GM19240 (cell line): ENCODE measurements around the gene GAPVD1.
"Not testable (repeated sequence)": the region's sequence is repeated elsewhere in the genome, so short reads cannot be mapped to it uniquely, and the experiment has no call there.

Experiments used
- DNase-seq: peaks from one replicate; pipeline ENCODE4 v3.0.0; 2011; ENCODE audit warnings: low spot score; ENCODE audit not compliant: insufficient read length

The GAPVD1 gene

DNA sequence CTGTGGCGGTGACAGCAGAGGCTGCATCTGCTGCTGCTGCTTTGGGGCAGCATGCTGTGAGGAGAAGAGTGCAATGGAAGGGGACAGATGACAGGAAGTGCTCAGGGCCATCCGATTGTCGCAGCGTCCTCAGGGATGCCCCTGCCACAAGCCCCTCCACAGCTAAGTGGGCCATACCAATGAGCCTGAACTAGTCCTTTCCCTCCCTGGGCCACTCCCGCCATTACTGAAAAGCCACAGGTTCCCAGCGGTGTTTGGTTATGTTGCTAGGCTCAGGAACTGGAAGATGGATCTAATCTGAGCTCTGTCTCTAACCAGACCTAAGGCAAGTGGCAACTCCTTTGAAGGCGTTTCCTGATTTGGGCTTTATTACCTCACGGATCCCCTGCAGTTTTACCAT lies 109.2 kb downstream of the GAPVD1 start:
- no peak for DNase-seq

DNA sequence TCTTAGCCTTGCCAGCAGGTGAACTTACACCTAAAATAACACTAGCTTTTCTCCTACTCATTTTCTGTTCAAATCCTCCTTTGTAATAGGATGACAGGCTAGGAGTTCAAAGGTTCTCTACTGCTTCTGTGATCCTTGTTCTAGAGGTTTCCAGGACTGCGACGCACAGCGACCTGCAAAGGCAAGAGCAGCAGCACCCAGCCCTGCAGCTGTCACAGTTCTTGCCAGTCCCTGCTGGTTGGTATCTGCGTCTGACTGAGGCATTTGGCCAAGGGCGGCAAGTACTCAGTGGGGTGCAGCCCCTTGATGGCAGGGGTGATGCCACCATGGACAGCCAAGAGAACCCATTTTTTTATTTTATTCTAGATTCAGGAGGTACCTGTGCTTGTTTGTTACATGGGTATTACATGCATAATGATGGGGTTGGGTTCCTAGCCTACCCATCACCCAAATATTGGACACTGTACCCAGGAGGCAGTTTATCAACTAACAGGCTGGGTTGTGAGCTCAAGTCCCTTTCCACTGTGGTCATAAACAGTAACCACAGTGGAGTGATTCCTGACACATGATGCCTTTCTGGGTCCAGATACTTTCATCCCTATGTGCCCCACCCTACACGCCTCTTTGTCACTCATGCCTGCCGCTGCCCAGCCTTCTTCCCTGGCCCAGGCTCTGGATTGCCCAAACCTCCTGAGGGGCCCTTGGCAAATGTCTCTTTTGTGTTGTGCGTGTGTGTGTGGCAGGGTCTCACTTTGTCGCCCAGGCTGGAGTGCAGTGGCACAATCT lies 111.0 kb downstream of the GAPVD1 start:
- no peak for DNase-seq

DNA sequence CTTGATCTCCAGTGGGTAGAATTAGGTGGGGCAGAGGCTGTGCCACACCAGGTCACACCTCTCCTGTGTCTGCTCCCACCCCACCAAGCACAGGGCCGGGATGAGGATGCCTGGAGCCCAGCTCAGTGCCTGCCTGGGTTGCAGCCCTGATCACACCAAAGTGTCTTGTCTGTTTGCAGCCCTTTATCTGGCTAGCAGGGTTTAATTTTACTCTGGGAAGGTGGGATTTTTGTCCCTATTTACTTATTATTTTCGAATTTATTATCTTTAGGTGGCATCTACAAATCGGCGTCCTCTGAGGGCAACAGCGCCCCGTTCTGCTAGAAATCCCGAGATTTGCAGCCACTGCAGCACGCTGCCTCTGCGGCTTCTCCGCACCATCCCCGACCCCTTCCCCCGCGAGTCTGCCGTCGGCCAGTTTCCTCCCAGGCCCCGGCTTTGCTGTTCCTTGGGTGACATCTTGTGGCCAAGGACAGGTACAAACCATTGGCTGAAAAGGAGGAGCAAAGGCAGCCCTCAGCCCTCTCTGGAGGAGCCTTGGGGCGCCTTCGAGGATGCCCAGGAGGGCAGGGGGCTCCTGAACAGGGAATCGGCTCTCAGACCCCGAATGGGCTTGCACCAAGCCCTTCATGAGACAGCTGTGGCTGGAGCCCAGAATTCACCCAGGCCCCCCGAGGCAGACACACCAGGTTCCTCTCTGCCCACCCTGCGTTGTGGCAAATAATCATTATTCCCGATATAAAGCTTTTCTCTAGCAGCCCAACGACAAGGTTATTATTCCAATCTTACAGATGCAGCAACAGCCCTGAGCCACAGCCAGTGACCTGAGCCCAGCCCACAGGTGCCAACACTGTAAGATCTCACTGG lies 113.0 kb downstream of the GAPVD1 start:
- peak; percentile 64 for DNase-seq

DNA sequence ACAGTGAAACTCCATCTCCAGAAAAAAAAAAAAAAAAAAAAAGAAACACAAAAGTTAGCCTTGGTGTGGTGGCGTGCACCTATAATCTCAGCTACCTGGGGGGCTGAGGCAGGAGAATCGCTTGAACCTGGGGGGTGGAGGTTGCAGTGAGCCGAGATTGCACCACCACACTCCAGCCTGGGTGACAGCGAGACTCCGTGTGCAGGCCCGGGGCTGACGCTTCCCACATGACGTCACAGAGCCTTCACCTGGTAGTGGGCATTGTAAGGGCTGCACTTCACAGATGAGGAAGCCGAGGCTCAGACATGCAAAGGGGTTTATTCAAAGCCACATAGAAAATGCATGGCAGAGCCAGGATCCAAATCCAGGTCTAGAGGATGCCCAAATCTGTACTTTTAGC lies 114.2 kb downstream of the GAPVD1 start:
- no peak for DNase-seq

DNA sequence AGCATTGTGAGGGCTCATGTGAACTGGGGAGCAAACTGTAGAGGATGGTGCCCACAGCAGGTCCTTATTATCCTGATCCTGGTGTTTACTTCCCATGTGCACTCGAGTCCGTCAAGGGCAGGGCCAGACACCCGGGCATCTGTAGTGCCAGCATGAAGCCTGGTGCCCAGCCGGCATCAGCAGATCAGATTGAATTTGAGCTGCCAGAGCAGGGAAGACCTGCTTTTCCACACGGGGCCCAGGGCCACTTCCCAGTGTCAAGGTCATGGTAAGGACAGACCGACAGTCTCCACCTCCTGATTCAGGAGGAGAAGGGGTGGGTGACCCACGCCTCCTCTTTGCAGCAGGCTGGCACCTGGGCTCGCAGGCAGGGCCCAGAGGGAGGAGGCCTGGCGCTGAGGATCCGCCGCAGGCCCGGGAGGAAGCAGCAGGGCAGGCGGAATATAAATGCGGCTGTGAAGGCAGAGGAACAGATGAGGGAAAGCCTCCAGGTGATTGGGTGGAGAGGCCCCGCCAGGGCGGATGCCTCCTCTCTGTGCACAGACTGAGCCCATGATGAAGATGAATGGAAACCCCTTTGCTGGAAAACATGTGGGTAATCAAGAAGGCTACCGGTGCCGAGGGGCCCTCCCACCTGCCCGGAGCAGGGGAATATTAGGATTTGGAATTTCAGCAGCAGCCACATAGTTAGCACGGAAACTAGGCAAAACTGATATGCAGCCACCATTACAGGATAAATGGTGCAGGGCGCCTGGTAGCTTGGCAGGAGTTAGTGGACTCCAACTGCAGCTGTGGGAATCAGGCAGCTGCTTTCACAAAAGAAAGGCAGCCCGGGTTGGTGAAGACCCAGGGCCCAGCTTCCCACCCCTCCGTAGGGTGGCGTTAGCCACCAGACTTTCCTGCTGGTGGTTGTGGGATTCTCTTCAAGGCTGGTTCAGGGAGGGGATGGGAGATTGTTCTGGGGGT lies 114.9 kb downstream of the GAPVD1 start:
- DNase-seq: no peak

DNA sequence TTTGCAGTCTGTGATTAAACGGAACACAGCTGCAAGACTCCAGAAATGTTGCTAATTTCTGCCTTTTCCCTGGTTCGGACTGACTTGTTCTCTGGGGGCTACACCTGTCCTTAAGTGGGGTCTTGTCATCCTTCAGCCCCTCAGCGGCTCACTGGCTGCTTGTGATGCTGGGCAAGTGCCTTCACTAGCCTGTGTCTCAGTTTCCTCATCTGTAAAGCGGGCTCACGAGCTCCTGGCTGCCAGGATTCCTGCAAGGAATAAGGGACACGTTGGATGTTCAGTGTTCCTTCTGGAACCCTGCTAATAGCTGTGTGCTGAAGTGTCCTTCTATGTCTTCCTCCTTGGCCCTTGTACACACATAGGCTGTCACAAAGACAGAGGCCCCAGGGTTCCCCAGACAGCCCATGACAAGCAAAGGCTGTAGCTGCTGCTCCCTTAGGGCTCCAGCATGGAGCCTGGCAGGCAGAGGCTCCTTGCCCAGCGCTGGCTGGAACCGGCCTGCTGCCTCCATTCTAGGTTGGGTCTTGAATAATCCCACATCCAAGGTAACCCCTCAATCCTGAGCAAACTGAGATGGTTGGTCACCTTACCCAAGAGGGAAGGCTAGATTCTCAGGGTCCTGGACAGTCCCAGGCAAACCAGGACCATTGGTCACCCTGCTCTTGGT lies 116.1 kb downstream of the GAPVD1 start:
- no peak for DNase-seq

DNA sequence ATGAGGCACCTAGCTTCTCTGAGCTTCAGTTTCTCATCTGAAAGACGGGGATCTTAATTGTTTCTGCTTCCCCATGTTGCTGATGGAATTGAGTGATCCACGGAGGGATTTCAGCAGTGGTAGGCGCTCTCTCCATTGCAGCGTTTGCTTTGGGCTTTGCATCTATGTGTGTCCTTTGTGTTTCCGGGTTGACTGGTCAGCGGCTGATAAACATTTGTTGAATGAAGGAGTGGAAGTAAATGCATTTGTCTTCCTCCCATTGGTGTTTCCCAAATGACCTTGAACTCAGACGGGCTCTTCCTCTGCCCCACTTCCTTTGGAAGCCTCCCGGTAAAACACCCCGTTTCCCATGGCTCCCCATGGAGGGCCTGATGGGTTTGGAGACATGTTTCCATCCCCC lies 117.2 kb downstream of the GAPVD1 start:
- DNase-seq: no peak

DNA sequence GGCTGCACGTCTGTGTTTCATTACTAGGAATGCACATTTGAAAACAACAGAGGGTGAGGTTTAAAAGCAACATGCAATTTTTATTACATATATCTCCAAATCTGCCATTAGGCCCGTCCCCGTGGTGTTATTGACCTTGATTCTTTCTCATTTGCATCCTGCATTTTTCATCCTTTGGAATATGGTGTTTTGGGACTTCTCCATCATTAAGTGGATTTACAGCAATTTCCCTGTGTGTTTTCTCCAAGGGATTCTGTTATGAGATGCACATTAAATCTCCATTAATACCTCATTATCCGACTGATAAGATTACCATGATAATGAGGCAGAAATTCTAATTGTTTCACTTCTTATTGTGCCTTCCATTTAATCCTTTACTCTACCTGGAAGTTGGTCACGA lies 117.6 kb downstream of the GAPVD1 start:
- no peak for DNase-seq

DNA sequence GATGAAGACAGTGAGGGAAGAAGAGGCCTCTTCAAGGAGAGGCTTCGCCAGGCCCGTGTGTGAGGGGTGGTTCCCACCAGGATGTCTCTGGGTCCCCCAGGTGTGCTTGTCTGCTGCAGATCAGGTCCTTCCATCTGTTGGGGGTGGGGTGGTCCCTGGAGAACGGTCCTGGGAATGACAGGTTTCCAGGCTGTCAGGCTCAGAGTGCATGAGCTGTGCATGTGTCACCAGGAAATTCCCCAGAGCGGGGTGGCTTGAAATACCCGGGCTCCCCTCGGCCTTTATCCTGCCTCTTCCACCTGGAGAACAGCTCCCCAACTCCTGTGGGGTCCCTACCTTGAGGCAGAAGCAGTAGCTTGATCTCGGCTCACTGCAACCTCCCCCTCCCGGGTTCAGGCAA lies 118.8 kb downstream of the GAPVD1 start:
- DNase-seq: no peak

DNA sequence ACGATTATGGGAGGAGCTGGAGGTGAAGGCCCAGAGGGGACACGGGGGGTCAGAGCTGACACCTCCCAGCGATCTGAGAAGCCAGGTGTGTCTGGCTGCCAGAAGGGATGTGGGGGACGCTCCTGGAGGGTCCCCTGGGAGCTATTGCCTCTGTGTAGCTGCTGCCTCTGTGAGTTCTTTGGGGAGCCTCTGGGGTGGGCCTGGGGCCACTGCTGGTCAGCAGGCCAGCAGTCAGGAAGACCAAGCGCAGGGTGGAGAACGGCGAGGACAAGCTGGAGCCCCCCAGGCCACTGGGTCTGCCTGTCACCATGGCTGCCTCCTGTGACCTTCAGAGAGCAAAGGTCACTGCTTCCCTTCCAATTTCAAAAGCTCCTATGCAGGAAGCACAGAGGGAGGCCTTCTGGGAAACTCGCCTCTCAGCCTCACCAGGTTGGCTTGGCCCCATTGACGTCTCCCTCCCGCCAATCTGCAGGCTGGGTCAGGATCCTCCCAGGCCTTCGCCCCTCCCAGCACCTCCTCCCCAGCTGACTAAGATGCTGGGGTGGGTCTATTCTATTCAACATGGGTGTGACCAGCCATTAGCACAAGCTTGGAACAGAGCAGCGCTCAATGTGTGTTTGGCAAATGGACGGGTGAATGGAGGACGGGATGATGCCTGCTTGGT lies 126.4 kb downstream of the GAPVD1 start:
- DNase-seq: no peak

DNA sequence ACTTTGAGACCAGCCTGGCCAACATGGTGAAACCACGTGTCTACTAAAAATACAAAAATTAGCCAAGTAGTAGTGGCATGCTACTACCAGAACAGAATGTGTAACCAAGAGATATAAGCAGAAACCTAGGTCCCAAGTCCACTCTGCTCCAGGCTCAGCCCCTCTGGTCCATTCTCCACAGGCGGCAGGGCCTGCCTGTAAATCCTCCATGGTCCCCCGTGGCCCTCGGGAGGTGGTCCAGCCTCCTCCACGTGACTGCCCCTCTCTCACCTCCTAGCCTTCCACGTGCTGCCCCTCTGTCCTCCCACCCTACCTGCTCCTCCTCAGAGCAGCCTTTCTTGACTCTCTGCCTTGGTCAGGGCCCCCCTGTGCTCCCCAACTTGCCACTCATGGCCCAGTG lies 127.4 kb downstream of the GAPVD1 start:
- DNase-seq: no peak

DNA sequence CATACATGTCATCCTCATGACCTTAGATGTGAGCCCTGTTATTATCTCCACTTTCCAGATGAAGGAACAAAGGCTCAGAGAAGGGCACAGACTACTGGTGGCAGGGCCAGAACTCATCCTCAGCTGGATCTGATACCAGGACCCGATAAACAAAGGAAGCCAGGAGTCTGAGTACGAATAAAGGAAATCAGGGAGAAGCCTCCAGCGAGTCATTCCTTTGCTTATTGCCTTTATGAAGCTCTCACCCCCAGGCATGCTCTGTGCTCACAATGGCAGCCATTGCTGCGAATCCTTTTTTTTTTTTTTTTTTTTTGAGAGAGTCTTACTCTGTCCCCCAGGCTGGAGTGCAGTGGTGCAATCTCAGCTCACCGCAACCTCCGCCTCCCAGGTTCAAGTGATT lies 130.1 kb downstream of the GAPVD1 start:
- DNase-seq: no peak

DNA sequence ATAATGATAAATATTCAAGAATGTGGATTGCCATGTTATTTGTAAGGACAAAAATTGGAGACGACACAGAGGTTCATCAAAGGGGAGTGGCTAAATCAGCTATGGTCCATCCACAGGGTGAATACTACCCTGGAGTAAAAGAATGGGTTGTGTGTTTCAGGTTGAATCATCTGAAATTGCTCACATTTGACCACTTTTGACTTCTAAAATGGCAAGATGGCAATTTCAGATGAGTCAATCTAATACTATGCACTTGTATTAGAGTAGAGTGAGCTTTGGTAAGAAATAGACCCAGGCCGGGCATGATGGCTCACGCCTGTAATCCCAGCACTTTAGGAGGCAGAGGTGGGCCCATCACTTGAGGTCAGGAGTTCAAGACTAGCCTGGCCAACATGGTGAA lies 131.8 kb downstream of the GAPVD1 start:
- DNase-seq: no peak

DNA sequence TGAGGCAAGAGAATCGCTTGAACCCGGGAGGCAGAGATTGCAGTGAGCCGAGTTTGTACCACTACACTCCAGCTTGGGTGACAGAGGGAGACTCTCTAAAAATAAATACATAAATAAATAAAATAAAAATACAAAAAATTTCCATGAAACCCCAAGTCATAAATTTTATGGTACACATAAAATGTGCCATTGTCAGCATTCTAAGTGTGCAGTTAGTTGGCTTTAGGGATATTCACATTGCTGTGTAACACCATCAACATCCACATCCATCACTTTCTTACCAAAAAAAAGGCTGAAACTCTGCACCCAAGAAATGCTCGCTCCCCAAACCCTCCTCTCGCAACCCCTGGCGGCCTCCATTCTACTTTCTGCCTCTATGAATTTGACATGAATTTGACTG lies 135.2 kb downstream of the GAPVD1 start:
- DNase-seq: no peak

DNA sequence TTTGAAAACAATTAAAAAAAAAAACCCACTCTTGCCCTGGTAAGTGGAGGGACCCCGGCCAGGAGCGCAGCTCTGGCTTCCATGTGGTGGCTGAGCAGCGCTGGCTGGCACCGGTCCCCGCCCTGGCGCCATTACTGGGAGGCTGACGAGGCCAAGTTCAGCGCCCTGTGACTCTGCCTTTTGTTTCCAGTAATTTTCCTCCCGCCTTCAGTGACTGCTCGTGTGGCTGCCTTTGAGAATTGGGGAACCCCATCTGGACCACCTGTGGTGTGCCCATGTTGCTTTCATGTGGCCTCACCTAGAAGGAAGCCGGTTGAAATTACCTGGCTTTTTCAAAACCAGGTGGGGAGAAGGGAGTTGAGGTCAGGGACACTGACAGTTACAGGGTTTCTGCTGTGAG lies 136.1 kb downstream of the GAPVD1 start:
- no peak for DNase-seq

DNA sequence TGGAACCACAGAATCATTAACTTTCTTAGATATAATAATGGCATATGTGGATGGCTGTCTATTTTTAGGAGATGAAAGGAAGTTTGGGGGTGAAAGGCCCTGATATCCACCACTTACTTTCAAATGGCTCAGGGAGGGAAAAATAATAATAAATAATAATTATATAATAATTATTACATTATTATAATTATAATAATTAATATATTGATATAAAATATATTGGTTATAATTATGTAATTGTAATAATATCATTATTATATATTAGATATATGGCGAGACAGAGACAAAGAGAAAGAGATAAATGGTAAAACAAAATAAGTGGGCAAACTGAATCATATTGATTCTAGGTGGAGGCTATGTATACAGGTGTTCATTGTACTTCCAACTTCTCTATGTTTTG lies 136.6 kb downstream of the GAPVD1 start:
- no peak for DNase-seq

DNA sequence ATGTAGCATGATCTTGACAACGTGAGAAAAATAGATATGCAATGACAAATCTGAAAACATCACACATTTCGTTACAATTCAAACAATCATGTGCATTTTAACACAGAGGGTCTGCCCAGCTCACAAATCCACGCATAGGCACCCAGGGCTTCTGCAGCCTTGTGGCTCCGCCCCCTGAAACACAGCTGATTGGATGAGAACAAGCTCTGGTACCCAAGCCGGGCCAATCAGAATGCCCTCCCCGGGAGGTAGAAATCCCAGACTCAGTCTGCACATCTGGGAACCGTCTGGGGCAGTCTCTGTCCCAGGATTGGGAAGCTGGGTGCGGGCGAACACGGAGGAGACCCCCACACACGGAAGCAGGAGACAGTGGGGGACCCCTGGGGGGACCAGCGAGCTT lies 137.5 kb downstream of the GAPVD1 start:
- DNase-seq: no peak

DNA sequence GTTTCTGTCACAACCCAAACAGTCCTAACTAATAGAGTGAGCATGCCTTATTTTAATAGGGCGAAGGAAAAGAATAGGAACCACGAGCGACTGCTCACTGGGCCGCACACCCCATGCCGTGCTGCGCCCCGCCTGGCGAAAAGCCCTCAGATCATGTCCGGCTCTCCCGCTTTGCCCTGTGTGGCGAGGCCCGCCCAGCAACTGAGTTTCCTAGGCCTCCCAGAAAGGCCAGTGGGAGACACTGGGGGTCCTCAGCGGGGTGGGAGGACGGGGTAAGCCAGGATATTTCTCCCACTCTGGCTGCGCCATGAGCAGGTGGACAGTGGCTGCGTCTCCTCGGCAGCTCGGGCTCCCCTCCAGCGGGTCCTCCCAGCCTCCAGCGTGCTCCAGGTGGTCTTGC lies 138.0 kb downstream of the GAPVD1 start:
- no peak for DNase-seq

DNA sequence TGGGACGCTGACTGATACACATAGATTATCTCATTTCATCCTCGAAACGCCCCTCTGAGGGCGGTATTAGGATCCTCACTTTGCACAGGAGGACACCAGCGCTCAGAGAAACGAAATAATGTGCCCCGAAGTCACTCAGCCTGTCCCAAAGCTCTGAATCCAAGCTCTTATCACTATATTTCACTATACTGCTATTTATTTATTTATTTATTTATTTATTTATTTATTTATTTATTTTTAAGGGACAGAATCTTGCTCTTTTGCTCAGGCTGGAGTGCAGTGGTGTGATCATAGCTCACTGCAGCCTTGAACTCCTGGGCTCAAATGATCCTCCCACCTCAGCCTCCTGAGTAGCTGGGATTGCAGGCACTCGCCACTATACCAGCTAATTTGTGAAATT lies 138.6 kb downstream of the GAPVD1 start:
- DNase-seq: not testable (repeated sequence)
